ENCODE measurements around the gene THSD4.

THSD4 gene

DNA sequence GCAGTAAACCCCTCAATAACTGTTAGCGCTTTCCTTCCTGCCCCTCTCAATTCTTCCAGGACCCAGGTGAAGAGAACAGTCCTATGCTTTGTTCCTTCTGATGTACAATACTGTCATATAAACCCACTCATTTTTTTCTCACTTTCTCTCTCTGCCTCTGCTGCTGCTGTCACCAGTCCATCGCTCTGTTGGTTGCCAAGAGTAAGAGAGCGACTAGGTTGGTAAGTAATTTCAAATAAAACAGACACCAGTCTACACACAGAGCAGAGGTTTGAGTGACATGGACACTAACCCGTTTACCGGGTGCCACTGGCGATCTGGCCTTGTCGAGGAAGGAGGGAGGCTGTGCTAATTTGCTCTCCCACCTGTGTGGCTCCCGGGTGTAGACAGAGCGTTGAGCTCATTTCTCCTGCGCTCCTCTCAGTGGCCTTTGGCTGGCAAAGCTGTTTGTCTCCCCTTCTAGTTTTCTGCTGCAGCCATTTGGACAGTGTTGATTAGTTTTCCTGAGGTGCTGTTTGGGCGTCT lies 215.4 kb downstream of the THSD4 start:
- DNase-seq (ENCODE audit: low read depth), result no peak

DNA sequence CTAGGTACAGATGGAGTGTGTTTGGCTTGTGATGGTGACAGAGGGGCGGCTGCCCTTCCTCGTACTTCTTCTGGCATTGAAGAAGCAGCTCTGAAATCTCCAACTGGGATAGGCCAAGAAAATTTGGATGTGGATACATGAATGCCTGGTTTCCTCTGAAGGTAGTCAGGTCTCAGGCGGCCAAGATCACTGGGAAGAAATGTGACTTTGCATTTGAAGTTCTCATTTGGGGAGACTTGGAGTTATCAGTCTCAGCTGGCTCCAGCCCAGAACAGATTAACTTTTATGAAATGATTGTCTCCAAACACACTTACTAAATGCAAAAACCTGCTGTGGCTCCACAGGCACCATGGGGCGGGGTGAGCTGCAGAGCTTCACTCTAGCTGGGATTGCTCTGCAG lies 215.9 kb downstream of the THSD4 start:
- DNase-seq (ENCODE audit: low read depth), result no peak

DNA sequence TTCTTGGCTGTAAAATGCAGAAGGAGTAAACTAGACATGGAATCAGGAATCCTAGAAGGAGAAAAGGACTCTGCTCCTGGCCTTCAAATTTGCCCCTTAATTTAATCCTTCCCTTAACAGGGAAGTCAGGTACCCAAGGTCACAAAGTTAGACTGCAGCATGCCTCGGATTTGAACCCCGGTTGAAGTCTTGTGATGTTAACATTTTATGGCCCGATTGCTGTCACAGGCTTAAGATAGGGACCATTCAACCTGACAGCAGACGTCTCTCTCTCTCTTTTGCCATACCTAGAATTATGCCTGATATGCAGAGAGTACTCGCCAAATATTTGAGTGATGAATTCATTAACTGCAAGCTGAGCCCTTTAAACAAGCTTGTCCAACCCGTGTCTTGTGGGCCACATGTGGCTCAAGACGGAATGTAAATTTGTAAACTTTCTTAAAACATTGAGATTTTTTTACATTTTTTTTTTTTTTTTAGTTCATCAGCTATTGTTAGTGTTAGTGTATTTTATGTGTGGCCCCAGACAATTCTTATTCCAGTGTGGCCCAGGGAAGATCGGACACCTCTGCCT lies 217.2 kb downstream of the THSD4 start:
- no peak for DNase-seq (ENCODE audit: low read depth)

GRCh38 chr15:71333136-71333700 lies 217.9 kb downstream of the THSD4 start:
- DNase-seq (ENCODE audit: low read depth), result no peak

DNA sequence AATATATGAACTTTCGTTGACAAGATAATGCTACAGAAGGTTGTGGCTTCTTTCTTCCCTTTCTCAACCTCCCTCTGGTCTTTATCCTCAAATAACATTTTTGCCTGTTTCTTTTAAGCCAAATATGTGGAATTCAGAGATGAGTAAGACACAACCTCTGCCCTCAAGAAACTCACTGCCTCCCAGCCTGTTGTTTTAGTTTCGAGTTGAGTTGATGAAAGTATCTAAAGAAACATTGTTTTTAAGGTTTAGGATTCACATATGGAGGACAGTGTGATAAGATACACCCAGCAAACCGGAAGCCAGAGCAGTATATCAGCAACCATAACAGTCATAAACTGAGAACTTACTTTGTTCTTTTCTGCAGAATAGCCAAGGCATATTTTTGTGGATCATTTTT lies 218.6 kb downstream of the THSD4 start:
- DNase-seq (ENCODE audit: low read depth), result no peak

DNA sequence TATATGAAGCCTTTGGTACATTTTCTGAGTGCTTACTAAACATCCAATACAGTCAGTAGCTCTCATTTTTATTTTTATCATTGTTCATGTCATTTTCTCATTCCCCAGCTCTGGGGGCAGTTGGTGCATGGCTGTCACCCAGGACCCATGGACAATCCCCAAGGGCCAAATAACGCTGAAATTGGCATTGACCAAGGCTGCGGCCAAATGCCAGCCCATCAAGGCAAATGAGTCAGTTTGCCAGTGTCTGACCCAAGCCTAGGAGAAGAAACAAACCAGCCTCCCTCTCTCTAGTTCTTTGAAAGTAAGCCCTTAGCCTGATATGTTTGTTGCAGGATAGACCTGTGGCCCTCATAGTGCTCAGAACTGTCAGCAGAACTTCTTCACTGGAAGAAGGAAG lies 219.2 kb downstream of the THSD4 start:
- DNase-seq (ENCODE audit: low read depth), result no peak

DNA sequence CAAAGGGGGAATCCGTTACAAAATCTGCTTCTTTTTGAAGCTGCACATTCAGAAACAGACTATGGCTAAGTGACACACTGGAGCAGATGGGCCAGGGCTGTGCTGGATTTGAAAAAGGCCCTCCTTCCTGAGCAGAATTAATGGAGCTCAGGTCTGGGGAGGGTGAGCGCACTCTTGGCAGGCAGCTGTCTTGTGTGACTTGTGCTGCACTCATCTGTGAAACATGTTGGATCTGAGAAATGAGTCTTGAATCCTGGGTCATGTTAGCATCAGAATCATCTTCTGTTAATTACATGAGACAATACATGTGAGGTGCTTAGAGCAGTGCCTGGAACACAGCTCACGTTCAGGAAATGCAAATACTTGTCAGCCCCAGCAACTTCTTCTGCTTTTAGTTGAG lies 219.6 kb downstream of the THSD4 start:
- DNase-seq (ENCODE audit: low read depth), result no peak

DNA sequence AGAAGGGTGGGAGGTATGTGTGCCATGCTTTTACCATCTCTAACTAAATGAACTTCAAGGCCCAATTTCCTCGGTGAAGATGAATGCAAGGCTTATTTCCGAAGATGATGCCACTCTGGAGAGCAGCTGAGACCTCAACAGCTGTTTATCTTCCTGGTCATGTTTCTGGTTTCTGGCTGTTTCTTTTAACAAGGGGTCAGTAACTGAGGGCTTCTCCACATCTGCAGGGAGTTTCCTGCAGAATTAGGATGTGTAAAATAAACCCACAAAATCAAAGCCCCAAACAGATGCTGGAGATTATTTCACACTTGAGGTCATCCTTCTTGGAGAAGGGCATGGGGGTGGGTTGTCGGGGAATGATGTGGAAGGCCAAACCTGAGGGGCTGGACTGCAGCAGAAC lies 220.3 kb downstream of the THSD4 start:
- DNase-seq (ENCODE audit: low read depth), result no peak

DNA sequence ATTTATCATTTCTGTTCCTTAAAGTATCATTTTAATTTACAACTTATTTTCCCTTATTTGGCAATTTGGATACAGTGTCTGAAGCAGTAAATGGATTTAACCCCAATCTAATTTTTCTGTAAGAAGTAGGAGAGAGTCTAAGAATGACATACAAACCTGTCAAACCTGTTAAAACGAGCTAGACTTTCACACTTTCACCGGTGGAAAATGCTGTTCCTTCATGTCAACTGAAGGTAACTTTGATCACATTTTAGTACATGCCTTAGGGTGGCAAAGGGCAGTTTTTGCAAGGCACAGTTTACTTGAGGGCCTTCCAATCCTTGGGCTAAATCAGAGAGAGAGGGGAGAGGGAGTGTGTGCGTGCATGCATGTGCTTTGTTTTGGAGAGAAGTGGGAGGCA lies 221.4 kb downstream of the THSD4 start:
- DNase-seq (ENCODE audit: low read depth), result no peak

- no peak for DNase-seq (ENCODE audit: low read depth)
Measured at GRCh38 chr15:71337197-71337845, 222.1 kb downstream of the THSD4 start.

DNA sequence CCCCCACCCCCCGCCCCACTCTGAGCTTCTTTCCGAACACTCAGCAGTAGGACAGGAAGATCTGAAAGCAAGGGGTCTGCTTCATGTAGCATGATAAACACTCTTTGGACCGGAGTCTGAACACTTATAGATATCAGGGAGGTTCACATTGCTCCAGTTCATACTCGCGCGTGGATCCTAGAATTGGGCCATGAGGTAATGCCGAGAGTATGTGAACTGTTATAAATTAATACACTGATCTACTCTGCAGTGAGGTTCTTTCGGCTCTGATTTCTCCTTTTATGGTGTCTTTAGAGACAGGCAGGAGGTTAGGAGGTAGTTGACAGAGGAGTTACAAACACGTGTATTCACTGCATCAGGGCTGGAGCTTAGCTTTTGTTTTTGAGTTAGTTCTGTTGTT lies 223.0 kb downstream of the THSD4 start:
- no peak for DNase-seq (ENCODE audit: low read depth)

DNA sequence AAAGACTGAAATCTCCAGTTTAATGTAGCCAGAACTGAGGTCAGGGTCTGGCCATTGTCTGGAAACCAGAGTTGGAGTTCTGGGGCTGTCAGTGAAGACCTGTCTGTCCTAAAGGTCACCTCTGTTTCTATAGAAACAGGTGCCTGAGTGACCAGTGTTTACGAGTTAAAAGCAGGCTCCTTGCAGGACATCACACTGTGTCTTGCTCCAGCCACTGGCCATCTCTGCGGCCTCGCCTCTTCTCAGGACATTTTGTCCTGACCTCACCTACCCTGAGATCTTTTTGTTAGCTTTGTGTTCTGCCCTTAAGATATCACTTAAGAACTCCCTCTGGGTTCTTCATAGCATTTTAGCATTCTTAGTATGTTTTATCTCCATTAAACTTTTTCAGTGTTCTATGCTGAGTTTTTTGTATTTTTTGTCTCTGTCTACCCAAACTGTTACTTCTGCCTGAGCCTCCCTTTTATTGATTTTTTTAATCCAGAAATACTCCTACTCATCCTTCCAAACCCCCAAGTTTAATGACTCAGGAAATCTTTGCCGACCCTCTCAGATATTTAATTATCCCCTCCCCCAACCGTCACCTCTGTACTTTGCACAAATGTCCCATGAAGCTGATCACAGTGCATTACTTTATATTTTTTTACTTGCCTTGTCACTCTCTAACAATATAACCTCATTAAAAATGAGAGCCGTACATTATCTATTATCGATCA lies 223.7 kb downstream of the THSD4 start:
- DNase-seq (ENCODE audit: low read depth), result no peak

- DNase-seq (ENCODE audit: low read depth), result no peak
Measured at GRCh38 chr15:71341811-71342550, 226.7 kb downstream of the THSD4 start.

- DNase-seq (ENCODE audit: low read depth), result no peak
Measured at GRCh38 chr15:71342658-71343057, 227.4 kb downstream of the THSD4 start.

GRCh38 chr15:71344316-71344715 lies 229.0 kb downstream of the THSD4 start:
- no peak for DNase-seq (ENCODE audit: low read depth)

GRCh38 chr15:71345186-71345585 lies 229.9 kb downstream of the THSD4 start:
- DNase-seq (ENCODE audit: low read depth), result no peak

DNA sequence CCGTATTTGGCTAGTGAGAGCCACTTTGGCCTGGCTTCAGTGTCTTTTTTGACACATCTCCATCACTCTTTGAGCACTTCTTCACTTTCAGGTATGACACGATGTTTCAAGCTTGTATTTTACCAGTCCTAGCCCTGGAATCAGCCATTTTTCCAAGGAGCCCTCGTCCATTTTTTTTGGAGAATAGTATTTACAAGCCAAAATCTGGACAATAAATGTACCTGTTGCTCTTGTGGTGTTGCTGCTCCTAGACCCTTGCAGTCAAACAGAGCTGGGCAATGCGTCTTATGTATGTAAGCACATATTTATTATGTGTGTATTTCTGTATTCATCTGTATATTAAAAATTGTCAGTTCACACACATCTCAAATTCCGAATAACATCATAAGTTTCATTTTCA lies 231.2 kb downstream of the THSD4 start:
- DNase-seq (ENCODE audit: low read depth), result no peak

GRCh38 chr15:71348597-71348996 lies 233.3 kb downstream of the THSD4 start:
- no peak for DNase-seq (ENCODE audit: low read depth)

DNA sequence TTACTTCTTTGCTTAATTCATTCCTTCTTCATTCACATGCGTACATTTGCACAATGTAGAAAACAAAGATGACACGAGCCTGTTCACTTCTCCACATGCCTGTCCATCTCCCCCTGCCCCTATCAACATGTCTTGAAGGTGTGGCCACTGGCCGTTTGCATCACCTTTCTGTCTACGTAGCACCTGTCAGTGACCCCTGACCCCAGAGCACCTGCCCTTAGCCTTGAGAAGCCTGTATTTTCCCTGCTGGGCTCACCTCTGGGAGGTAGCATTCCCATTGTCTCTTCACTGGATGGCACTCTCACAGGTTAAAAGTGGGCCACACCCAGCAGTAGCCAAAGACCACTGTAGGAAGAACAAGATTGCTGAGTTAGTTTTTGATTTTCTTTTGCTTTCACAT lies 234.1 kb downstream of the THSD4 start:
- no peak for DNase-seq (ENCODE audit: low read depth)

- no peak for DNase-seq (ENCODE audit: low read depth)
Measured at GRCh38 chr15:71349736-71350526, 234.7 kb downstream of the THSD4 start.

GRCh38 chr15:71350622-71351378 lies 235.5 kb downstream of the THSD4 start:
- no peak for DNase-seq (ENCODE audit: low read depth)
